Caco-2 (cell line): Measurements from ENCODE around the gene ASB8. TPM values are rescaled to one million over a fixed set of nuclear protein-coding genes. Genes with fewer than 3 reads are reported as not detected.

Experiments used
- BruUV-seq: library from RNA; stranded (reverse); fragments of 400-500 nt; replicated peaks from 2 replicates; lab custom pipeline; 2021; lab: Mats Ljungman, UMichigan
- CTCF ChIA-PET: fragments of 300-600 bp; sonication (Branson Sonifier 250); formaldehyde crosslinking; loops from one replicate; lab custom pipeline; 2022; ENCODE audit warnings: antibody characterized with exemption; lab: Charles Lee
- POLR2A ChIA-PET: fragments of 300-600 bp; sonication (Branson Sonifier 250); formaldehyde crosslinking; loops from one replicate; lab custom pipeline; 2022; ENCODE audit warnings: antibody characterized with exemption; lab: Charles Lee
- DNase-seq, 2 experiments: peaks; one replicate each; pipeline versions ENCODE4 v3.0.0 to v3.0.0-alpha.2; 2020 to 2022
- H3K27me3 ChIP-seq: replicated peaks from 2 replicates; pipeline ENCODE4 v1.6.0; 2011; ENCODE audit warnings: low read length; ENCODE audit not compliant: control insufficient read depth, insufficient read depth
- H3K36me3 ChIP-seq: 2 replicates; pipeline ENCODE4 v1.5.1; 2011; ENCODE audit warnings: low read length; ENCODE audit not compliant: control insufficient read depth, insufficient read depth
- H3K4me1 ChIP-seq: fragments of 250-450 bp; sonication (Bioruptor Pico); 2 replicates; pipeline ENCODE4 v1.5.1; 2020; ENCODE audit warnings: mild to moderate bottlenecking
- H3K4me3 ChIP-seq: 2 replicates; pipeline ENCODE4 v1.5.1; 2011; ENCODE audit warnings: low read depth, mild to moderate bottlenecking, control low read depth, low read length
- H3K9me3 ChIP-seq: fragments of 250-450 bp; sonication (Bioruptor Pico); 2 replicates; pipeline ENCODE4 v1.5.1; 2020; ENCODE audit warnings: mild to moderate bottlenecking, moderate library complexity
- H3K27ac Mint-ChIP-seq: one replicate; pipeline ENCODE4 v1.8.0; 2022; ENCODE audit warnings: mixed read lengths; ENCODE audit not compliant: unreplicated experiment
- H3K27me3 Mint-ChIP-seq: one replicate; pipeline ENCODE4 v1.8.0; 2022; ENCODE audit warnings: mixed read lengths; ENCODE audit not compliant: insufficient read depth, unreplicated experiment
- H3K36me3 Mint-ChIP-seq: one replicate; pipeline ENCODE4 v1.8.0; 2022; ENCODE audit warnings: mild to moderate bottlenecking, mixed read lengths; ENCODE audit not compliant: insufficient read depth, unreplicated experiment
- H3K4me1 Mint-ChIP-seq: one replicate; pipeline ENCODE4 v1.8.0; 2022; ENCODE audit warnings: low read depth, mixed read lengths; ENCODE audit not compliant: unreplicated experiment
- H3K4me3 Mint-ChIP-seq: one replicate; pipeline ENCODE4 v1.8.0; 2022; ENCODE audit warnings: mild to moderate bottlenecking, moderate library complexity, mixed read lengths; ENCODE audit not compliant: unreplicated experiment
- H3K9me3 Mint-ChIP-seq: one replicate; pipeline ENCODE4 v1.8.0; 2022; ENCODE audit warnings: mixed read lengths; ENCODE audit not compliant: unreplicated experiment
- intact Hi-C: fragments of 100-400 bp; cut with micrococcal nuclease; formaldehyde crosslinking; loops from one replicate; pipeline ENCODE4 v1.10.0; 2022; ENCODE audit not compliant: unreplicated experiment
- total RNA-seq: library from RNA; stranded (reverse); gene quantifications from 2 replicates; pipeline ENCODE4 v1.2.3, GENCODE V29; 2022
- TF ChIP-seq, protein P1 (sequence below), 2 experiments: fragments of 200-600 bp in 1 of 2; IDR thresholded peaks; 1 replicate in 1 of 2; 2 replicates in 1 of 2; pipeline versions ENCODE4 v1.5.1 to v1.8.0; 2011 to 2022; ENCODE audit warnings: antibody characterized with exemption in 1 of 2, control low read depth in 1 of 2, inconsistent platforms in 1 of 2, low read depth in 1 of 2, low read length in 1 of 2, mild to moderate bottlenecking in 1 of 2, moderate library complexity in 1 of 2; ENCODE audit not compliant: insufficient read depth in 1 of 2, severe bottlenecking in 1 of 2, unreplicated experiment in 1 of 2

Gene ASB8
- total RNA-seq, 1 experiment from 2014 or later: 30.6 TPM

DNA sequence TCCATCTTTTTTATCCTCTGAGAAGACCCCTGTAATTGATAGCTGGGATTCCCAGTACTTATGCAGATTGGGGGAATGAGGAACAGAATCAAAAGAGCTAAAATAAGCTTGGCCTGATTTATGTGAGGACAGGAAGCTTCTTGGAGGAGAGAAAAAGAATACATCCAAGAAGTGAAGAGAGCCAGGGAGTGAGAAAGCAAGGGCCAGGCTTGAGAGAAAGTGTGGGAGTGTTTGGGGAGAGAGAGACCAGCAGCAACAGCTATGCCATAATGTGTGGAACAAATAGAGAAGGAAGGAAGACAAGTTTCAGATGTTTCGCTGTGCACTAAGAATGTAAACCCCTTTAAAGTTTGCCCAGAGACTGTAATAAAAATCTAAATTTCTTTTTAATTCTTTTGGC, 22.2 kb upstream of the ASB8 start:
- no peak overlapping the region for H3K4me3 ChIP-seq
- Mint-ChIP-seq H3K27ac (no peak overlapping the region), H3K9me3 (no peaks in the 10 kb centered on the region), H3K27me3 (peaks cover 18% of the 10 kb centered on the region), H3K36me3 (no peaks in the 10 kb centered on the region), H3K4me1 (peaks cover 6% of the 10 kb centered on the region), H3K4me3 (no peak overlapping the region)
- DNase-seq: no peak
- ChIA-PET CTCF (interaction anchor here (0.5 kb wide), 1 partner anchor 36 kb away, joined by 4 read pairs; no protein-coding TSS in a partner anchor), POLR2A (no interaction called here)
- intact Hi-C loops: no loop called here
- H3K36me3 ChIP-seq: no peaks in the 10 kb centered on the region
- BruUV-seq: no TSS peak
- peaks cover 6% of the 10 kb centered on the region; the same call in 1 of the 2 replicates for H3K4me1 ChIP-seq
- TF ChIP-seq, protein P1, sequence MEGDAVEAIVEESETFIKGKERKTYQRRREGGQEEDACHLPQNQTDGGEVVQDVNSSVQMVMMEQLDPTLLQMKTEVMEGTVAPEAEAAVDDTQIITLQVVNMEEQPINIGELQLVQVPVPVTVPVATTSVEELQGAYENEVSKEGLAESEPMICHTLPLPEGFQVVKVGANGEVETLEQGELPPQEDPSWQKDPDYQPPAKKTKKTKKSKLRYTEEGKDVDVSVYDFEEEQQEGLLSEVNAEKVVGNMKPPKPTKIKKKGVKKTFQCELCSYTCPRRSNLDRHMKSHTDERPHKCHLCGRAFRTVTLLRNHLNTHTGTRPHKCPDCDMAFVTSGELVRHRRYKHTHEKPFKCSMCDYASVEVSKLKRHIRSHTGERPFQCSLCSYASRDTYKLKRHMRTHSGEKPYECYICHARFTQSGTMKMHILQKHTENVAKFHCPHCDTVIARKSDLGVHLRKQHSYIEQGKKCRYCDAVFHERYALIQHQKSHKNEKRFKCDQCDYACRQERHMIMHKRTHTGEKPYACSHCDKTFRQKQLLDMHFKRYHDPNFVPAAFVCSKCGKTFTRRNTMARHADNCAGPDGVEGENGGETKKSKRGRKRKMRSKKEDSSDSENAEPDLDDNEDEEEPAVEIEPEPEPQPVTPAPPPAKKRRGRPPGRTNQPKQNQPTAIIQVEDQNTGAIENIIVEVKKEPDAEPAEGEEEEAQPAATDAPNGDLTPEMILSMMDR (IDR thresholded peaks at IDR 0.05; ENCODE audit: insufficient read depth in 1 of 2, low read depth in 1 of 2, low read length in 1 of 2, severe bottlenecking in 1 of 2, unreplicated experiment in 1 of 2): no peak
- no peaks in the 10 kb centered on the region for H3K27me3 ChIP-seq
- H3K9me3 ChIP-seq: no peaks in the 10 kb centered on the region

DNA sequence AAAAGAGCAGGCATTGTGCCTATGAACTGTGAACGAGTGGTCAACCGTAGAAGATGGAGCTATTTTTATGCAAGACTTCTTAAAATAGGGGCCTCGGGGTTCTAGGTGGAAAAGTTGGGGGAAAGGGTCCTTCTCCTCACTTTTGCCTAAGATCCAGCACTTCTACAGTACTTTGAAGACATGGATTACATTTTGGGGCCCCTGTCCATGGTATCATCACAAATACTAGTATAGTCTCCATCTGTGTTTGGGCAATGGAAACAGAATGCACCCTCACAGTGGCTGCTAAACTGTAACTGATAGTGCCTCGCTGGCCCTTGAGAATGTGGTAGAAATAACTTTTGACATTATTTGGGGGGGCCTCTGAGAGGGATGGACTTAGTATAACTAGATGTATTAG, 20.7 kb upstream of the ASB8 start:
- TF ChIP-seq, protein P1 (IDR thresholded peaks at IDR 0.05; ENCODE audit: insufficient read depth in 1 of 2, low read depth in 1 of 2, low read length in 1 of 2, severe bottlenecking in 1 of 2, unreplicated experiment in 1 of 2): no peak
- Histone ChIP-seq H3K27me3 (no peaks in the 10 kb centered on the region), H3K4me1 (peaks cover 6% of the 10 kb centered on the region; the same call in 1 of the 2 replicates), H3K9me3 (no peaks in the 10 kb centered on the region), H3K36me3 (no peaks in the 10 kb centered on the region), H3K4me3 (no peak overlapping the region)
- POLR2A ChIA-PET: no interaction called here
- Mint-ChIP-seq H3K27me3 (peaks cover 18% of the 10 kb centered on the region), H3K9me3 (no peaks in the 10 kb centered on the region), H3K27ac (no peak overlapping the region), H3K36me3 (no peaks in the 10 kb centered on the region), H3K4me1 (peaks cover 6% of the 10 kb centered on the region), H3K4me3 (no peak overlapping the region)
- CTCF ChIA-PET: no interaction called here
- no TSS peak for BruUV-seq
- intact Hi-C loops: no loop called here
- no peak for DNase-seq

DNA sequence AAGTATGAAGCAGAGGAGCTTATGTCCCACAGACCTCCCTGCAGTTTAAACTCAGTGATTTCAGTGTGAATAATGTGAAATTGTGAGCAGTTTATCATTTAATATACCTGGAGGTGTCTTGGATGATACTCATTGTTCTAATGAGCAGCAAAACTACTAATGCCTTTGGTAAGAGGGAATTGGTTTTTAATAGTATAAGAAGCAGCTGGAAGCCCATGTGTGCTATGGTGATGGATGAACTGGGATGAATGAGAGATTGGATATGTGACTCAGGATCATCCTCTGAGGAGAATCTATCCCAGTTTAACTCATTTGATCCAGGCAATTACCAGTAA, 19.1 kb upstream of the ASB8 start:
- H3K4me3 ChIP-seq: no peak overlapping the region
- H3K27ac Mint-ChIP-seq: no peak overlapping the region
- intact Hi-C loops: no loop called here
- no peaks in the 10 kb centered on the region for H3K4me1 ChIP-seq
- H3K36me3 Mint-ChIP-seq: no peaks in the 10 kb centered on the region
- CTCF ChIA-PET: interaction anchor here (1.2 kb wide), 1 partner anchor 19 kb away, joined by 3 read pairs; the partner anchor contains the start of gene ASB8
- DNase-seq: no peak
- no peaks in the 10 kb centered on the region for H3K36me3 ChIP-seq
- H3K9me3 Mint-ChIP-seq: no peaks in the 10 kb centered on the region
- peaks cover 15% of the 10 kb centered on the region for H3K27me3 Mint-ChIP-seq
- no peaks in the 10 kb centered on the region for H3K9me3 ChIP-seq
- POLR2A ChIA-PET: no interaction called here
- H3K27me3 ChIP-seq: no peaks in the 10 kb centered on the region
- no peaks in the 10 kb centered on the region for H3K4me1 Mint-ChIP-seq
- no peak overlapping the region for H3K4me3 Mint-ChIP-seq
- BruUV-seq: no TSS peak
- TF ChIP-seq, protein P1 (IDR thresholded peaks at IDR 0.05; ENCODE audit: insufficient read depth in 1 of 2, low read depth in 1 of 2, low read length in 1 of 2, severe bottlenecking in 1 of 2, unreplicated experiment in 1 of 2): no peak
